HepG2 (cell line): Measurements from ENCODE around the gene NDUFS2. TPM values are rescaled to one million over a fixed set of nuclear protein-coding genes. Genes with fewer than 3 reads are reported as not detected.
A peak's percentile ranks its signal among the peaks of the same experiment; 100 is the strongest.

Experiments
- AKAP8 ChIP-seq: sonication (generic); formaldehyde crosslinking; IDR thresholded peaks from 2 replicates; pipeline ENCODE4 v1.5.1; 2020; ENCODE audit warnings: mild to moderate bottlenecking, missing genetic modification reagents
- ARHGAP35 ChIP-seq: sonication (generic); formaldehyde crosslinking; IDR thresholded peaks from 2 replicates; pipeline ENCODE4 v1.9.0; 2022; ENCODE audit warnings: mild to moderate bottlenecking, inconsistent platforms, moderate library complexity, missing genetic modification reagents, borderline replicate concordance
- HMGXB4 ChIP-seq, 2 experiments: sonication (generic) in 1 of 2; formaldehyde crosslinking in 1 of 2; IDR thresholded peaks; 2 replicates each; pipeline versions ENCODE4 v1.4.0 to v1.6.1; 2018 to 2020; ENCODE audit warnings: missing genetic modification reagents in 2 of 2, borderline replicate concordance in 1 of 2, low read depth in 1 of 2, mild to moderate bottlenecking in 1 of 2, missing biosample characterization in 1 of 2
- HNRNPK ChIP-seq: fragments of 200-400 bp; formaldehyde crosslinking; IDR thresholded peaks from 2 replicates; pipeline ENCODE4 v1.6.1; 2018; ENCODE audit warnings: low read length, low read depth, moderate library complexity, mild to moderate bottlenecking; ENCODE audit not compliant: poor library complexity, severe bottlenecking
- KDM1A ChIP-seq: IDR thresholded peaks from 2 replicates; pipeline ENCODE4 v1.6.1; 2016; ENCODE audit warnings: missing compliant biosample characterization
- MTERF4 ChIP-seq: sonication (generic); formaldehyde crosslinking; IDR thresholded peaks from 2 replicates; pipeline ENCODE4 v1.8.0; 2023; ENCODE audit warnings: mild to moderate bottlenecking, missing genetic modification reagents
- SPEN ChIP-seq: sonication (generic); formaldehyde crosslinking; IDR thresholded peaks from 2 replicates; pipeline ENCODE4 v1.5.1; 2020; ENCODE audit warnings: low read depth, mild to moderate bottlenecking, missing genetic modification reagents
- TIGD3 ChIP-seq: sonication (generic); formaldehyde crosslinking; IDR thresholded peaks from 2 replicates; pipeline ENCODE4 v1.5.1; 2020; ENCODE audit warnings: mild to moderate bottlenecking, missing genetic modification reagents, borderline replicate concordance
- ZMAT3 ChIP-seq: sonication (generic); formaldehyde crosslinking; conservative IDR thresholded peaks from 2 replicates; pipeline ENCODE4 v1.7.0; 2021; ENCODE audit warnings: missing genetic modification reagents
- ZNF280D ChIP-seq: sonication (generic); formaldehyde crosslinking; IDR thresholded peaks from 2 replicates; pipeline ENCODE4 v1.5.1; 2020; ENCODE audit warnings: mild to moderate bottlenecking, missing genetic modification reagents
- ZNF326 ChIP-seq: sonication (generic); formaldehyde crosslinking; IDR thresholded peaks from 2 replicates; pipeline ENCODE4 v1.4.0; 2020; ENCODE audit warnings: missing genetic modification reagents, borderline replicate concordance
- ZNF580 ChIP-seq: IDR thresholded peaks from 2 replicates; pipeline ENCODE4 v1.6.1; 2016; ENCODE audit warnings: low read depth, borderline replicate concordance
- ZNF597 ChIP-seq: sonication (generic); formaldehyde crosslinking; IDR thresholded peaks from 2 replicates; pipeline ENCODE4 v1.5.0; 2020; ENCODE audit warnings: missing genetic modification reagents
- polyA plus RNA-seq, 8 experiments: library from polyadenylated mRNA; depleted of rRNA in 3 of 8; stranded (reverse) in 7 of 8; unstranded in 1 of 8; fragments of >200 nt; fragmentation: Illumina TruSeq in 4 of 8; extraction: Trizol in 4 of 8; gene quantifications; 2 replicates each; pipeline versions ENCODE4 v1.2.1 to v1.2.3, GENCODE V29; 2011 to 2016; ENCODE audit warnings: low read depth in 4 of 8, missing spikeins in 1 of 8, mixed read lengths in 1 of 8; ENCODE audit not compliant: insufficient read depth in 1 of 8
- total RNA-seq, 5 experiments: library from RNA; depleted of rRNA; stranded (reverse); fragments of >200 nt; fragmentation: Illumina TruSeq; extraction: Trizol; gene quantifications; 2 replicates each; pipeline ENCODE4 v1.2.3, GENCODE V29; 2016; ENCODE audit warnings: low read depth in 1 of 5

Gene NDUFS2
- total and polyA plus RNA-seq, 2 of the 13 experiments (the other 11 are each of a cell fraction or from before 2014, with no cell fraction given) = 89.9 to 118 TPM

- TF ChIP-seq ZNF280D = no peak
- no peak for TF ChIP-seq ARHGAP35
- TF ChIP-seq ZNF326 (CRISPR knock-in tag) = no peak
- TF ChIP-seq HNRNPK = no peak
- no peak for TF ChIP-seq ZNF580 (CRISPR knock-in tag)
- TF ChIP-seq KDM1A (CRISPR knock-in tag) = no peak
- no peak for TF ChIP-seq TIGD3 (CRISPR knock-in tag)
- TF ChIP-seq SPEN (CRISPR knock-in tag) = peak; percentile 87
- TF ChIP-seq ZMAT3 = 0 out of 2 replicates have a peak, but pooled peaks have one; percentile 22
- no peak for TF ChIP-seq ZNF597 (CRISPR knock-in tag)
- no peak for TF ChIP-seq AKAP8 (CRISPR knock-in tag)
- TF ChIP-seq HMGXB4 (CRISPR knock-in tag; IDR thresholded peaks at IDR 0.05; ENCODE audit: borderline replicate concordance in 1 of 2, low read depth in 1 of 2) = peak; percentile 84 to 89
- TF ChIP-seq MTERF4 (CRISPR knock-in tag) = no peak
Observed at GRCh38 chr1:161165742-161166668, 36.2 kb upstream of the NDUFS2 start, which contains the start of gene PPOX (continued).
